SK-N-SH (cell line): Measurements from ENCODE around the gene SAMD4A.

Experiments used
- CTCF ChIP-seq: fragments of 200-600 bp; sonication (generic); IDR thresholded peaks from 2 replicates; pipeline ENCODE4 v1.6.1; 2017; ENCODE audit warnings: antibody characterized with exemption, mild to moderate bottlenecking, moderate library complexity
- EZH2phosphoT487 ChIP-seq: fragments of 200-600 bp; sonication (generic); IDR thresholded peaks from 2 replicates; pipeline ENCODE4 v1.6.1; 2017; ENCODE audit warnings: low read depth, mixed run types, mild to moderate bottlenecking, antibody characterized with exemption, moderate library complexity, borderline replicate concordance
- MXI1 ChIP-seq: IDR thresholded peaks from 2 replicates; pipeline ENCODE4 v1.6.1; 2012; ENCODE audit warnings: mild to moderate bottlenecking, low read depth, low read length, improper control_type of control experiment
- NRF1 ChIP-seq: IDR thresholded peaks from 2 replicates; pipeline ENCODE4 v1.6.1; 2012; ENCODE audit warnings: low read depth, mild to moderate bottlenecking, low read length
- POLR2AphosphoS5 ChIP-seq: IDR thresholded peaks from 2 replicates; pipeline ENCODE4 v1.6.1; 2012; ENCODE audit warnings: low read depth, low read length
- RFX5 ChIP-seq: IDR thresholded peaks from 2 replicates; pipeline ENCODE4 v1.6.1; 2012; ENCODE audit warnings: mild to moderate bottlenecking, improper control_type of control experiment, low read length
- TAF1 ChIP-seq: IDR thresholded peaks from 2 replicates; pipeline ENCODE4 v1.6.1; 2012; ENCODE audit warnings: low read depth, mild to moderate bottlenecking, low read length, moderate library complexity, borderline replicate concordance

GRCh38 chr14:54692284-54692772, 125.4 kb downstream of the SAMD4A start:
- TF ChIP-seq EZH2phosphoT487 (no peak), CTCF (no peak), POLR2AphosphoS5 (no peak), NRF1 (no peak), TAF1 (no peak), MXI1 (no peak), RFX5 (no peak)
